Measurements from ENCODE around the gene SH3RF3.

DNA sequence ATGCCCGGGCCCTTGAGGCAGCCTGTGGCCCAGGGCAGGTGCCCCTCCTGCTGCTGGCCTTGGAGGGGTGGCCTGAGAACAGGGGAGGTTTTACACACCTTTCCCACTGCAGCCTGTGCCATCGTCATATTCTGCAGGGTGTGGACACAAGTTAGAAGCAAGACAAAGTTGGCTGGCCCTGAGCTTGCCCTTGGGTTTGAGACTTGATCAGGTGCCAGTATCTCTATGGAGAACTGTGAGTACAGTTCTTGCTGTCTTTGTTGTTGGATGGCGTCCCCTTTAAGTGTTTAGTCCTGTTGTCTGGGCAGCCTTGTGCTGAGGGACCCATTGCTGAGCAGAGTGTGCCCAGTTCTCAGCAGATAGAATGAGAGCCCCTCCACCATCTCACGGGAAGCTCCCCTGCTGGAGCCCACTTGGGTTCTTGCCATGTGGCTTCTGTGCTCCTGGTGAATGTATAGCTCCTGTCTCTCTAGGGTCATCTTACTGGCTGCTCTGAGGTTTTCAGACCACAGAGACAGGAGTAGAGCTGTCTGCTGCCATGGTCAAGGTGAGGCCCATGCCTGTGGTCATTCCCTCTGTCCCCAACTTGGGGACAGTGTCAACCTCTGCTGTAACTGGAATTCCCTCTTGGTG lies 115.9 kb downstream of the SH3RF3 start:
- TF ChIP-seq, protein P1, sequence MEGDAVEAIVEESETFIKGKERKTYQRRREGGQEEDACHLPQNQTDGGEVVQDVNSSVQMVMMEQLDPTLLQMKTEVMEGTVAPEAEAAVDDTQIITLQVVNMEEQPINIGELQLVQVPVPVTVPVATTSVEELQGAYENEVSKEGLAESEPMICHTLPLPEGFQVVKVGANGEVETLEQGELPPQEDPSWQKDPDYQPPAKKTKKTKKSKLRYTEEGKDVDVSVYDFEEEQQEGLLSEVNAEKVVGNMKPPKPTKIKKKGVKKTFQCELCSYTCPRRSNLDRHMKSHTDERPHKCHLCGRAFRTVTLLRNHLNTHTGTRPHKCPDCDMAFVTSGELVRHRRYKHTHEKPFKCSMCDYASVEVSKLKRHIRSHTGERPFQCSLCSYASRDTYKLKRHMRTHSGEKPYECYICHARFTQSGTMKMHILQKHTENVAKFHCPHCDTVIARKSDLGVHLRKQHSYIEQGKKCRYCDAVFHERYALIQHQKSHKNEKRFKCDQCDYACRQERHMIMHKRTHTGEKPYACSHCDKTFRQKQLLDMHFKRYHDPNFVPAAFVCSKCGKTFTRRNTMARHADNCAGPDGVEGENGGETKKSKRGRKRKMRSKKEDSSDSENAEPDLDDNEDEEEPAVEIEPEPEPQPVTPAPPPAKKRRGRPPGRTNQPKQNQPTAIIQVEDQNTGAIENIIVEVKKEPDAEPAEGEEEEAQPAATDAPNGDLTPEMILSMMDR (IDR thresholded peaks at IDR 0.05): no peak
- no peak for TF ChIP-seq POLR2A (IDR thresholded peaks at IDR 0.05)
